ENCODE data around the gene SLC25A47.

DNA sequence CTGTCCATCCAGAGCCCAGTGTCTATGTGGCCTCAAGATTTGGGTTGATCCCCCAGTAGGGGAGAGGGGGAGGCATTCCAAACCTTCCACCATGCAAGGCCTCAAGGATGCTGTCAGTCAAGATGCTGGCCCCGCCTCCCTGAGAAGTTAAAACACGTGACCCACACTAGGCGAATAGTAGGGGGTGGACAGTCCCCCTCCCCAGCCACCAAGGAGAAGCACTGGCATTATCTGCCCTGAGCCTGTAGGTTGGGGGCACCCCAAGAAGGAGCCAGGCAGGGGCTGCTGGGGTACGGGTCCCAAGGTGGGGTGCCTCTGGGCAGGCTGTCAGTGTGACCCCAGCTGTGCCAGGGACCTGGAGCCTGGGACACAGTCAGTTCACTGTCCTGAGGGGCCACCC, 19.2 kb upstream of the SLC25A47 start:
- TF ChIP-seq, protein P1, sequence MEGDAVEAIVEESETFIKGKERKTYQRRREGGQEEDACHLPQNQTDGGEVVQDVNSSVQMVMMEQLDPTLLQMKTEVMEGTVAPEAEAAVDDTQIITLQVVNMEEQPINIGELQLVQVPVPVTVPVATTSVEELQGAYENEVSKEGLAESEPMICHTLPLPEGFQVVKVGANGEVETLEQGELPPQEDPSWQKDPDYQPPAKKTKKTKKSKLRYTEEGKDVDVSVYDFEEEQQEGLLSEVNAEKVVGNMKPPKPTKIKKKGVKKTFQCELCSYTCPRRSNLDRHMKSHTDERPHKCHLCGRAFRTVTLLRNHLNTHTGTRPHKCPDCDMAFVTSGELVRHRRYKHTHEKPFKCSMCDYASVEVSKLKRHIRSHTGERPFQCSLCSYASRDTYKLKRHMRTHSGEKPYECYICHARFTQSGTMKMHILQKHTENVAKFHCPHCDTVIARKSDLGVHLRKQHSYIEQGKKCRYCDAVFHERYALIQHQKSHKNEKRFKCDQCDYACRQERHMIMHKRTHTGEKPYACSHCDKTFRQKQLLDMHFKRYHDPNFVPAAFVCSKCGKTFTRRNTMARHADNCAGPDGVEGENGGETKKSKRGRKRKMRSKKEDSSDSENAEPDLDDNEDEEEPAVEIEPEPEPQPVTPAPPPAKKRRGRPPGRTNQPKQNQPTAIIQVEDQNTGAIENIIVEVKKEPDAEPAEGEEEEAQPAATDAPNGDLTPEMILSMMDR (IDR thresholded peaks at IDR 0.05; ENCODE audit: low read depth, low read length, poor library complexity, severe bottlenecking): no peak
- TF ChIP-seq EZH2phosphoT487 (IDR thresholded peaks at IDR 0.05; ENCODE audit: borderline replicate concordance, low read length): no peak
